Upper lobe of right lung (tissue), 1 donor: ENCODE results near the gene RAD51C. TPM values are rescaled to one million over a fixed set of nuclear protein-coding genes. Genes with fewer than 3 reads are reported as not detected.
"Not testable (repeated sequence)": the region's sequence is repeated elsewhere in the genome, so short reads cannot be mapped to it uniquely, and the experiment has no call there.

Source experiments
- ATAC-seq: fragments of 200-7000 bp; cut with Tn5 transposase; one replicate; pipeline ENCODE4 v1.9.1; 2020; ENCODE audit warnings: mild to moderate bottlenecking, moderate library complexity
- DNase-seq: peaks from one replicate; pipeline ENCODE4 v3.0.0-alpha.2; 2020
- H3K27ac ChIP-seq: fragments of 200-600 bp; one replicate; pipeline ENCODE4 v1.8.0; 2022
- H3K27me3 ChIP-seq: fragments of 200-600 bp; one replicate; pipeline ENCODE4 v1.8.0; 2022; ENCODE audit warnings: mild to moderate bottlenecking
- H3K36me3 ChIP-seq: fragments of 200-600 bp; one replicate; pipeline ENCODE4 v1.8.0; 2022
- H3K4me1 ChIP-seq: fragments of 200-600 bp; one replicate; pipeline ENCODE4 v1.8.0; 2022
- H3K4me3 ChIP-seq: fragments of 200-600 bp; one replicate; pipeline ENCODE4 v1.8.0; 2022; ENCODE audit warnings: mild to moderate bottlenecking
- H3K9me3 ChIP-seq: fragments of 200-600 bp; one replicate; pipeline ENCODE4 v1.8.0; 2022
- CTCF ChIP-seq: fragments of 200-600 bp; IDR thresholded peaks from one replicate; pipeline ENCODE4 v1.8.0; 2022; ENCODE audit warnings: antibody characterized with exemption
- intact Hi-C: fragments of 100-400 bp; cut with DNase I; formaldehyde crosslinking; loops from one replicate; pipeline ENCODE4 v1.11.0; 2022
- total RNA-seq: library from RNA; stranded (reverse); fragmentation: NEBNext Ultra II Directional; extraction: Animal tissue kit (Norgen Biotek cat#: 25700); gene quantifications from one replicate; pipeline ENCODE4 v1.2.1, GENCODE V29; 2021
- donor health status: DM: no; HTN: yes; CAD: no; lungs with severe emphysema.

Gene RAD51C
- total RNA-seq, 1 donor from 2014 or later: 15.3 TPM

- no peak for ATAC-seq
- intact Hi-C loops: no loop called here
- no peak overlapping the region for H3K27ac ChIP-seq
These were observed 13.0 kb upstream of the RAD51C start for GRCh38 chr17:58679263-58680037.

GRCh38 chr17:58680038-58680369 is 12.4 kb upstream of the RAD51C start:
- ATAC-seq: no peak

More at GRCh38 chr17:58679263-58680037, 13.0 kb upstream of the RAD51C start:
- TF ChIP-seq CTCF: no peak
- H3K36me3 ChIP-seq: no peaks in the 10 kb centered on the region
- H3K4me3 ChIP-seq: no peak overlapping the region
- no peaks in the 10 kb centered on the region for H3K27me3 ChIP-seq
- no peak for DNase-seq
- no peaks in the 10 kb centered on the region for H3K4me1 ChIP-seq
- no peaks in the 10 kb centered on the region for H3K9me3 ChIP-seq

GRCh38 chr17:58684003-58684402 is 8.4 kb upstream of the RAD51C start:
- intact Hi-C loops: no loop called here
- Histone ChIP-seq H3K9me3 (no peaks in the 10 kb centered on the region), H3K27ac (no peak overlapping the region), H3K27me3 (no peaks in the 10 kb centered on the region), H3K4me1 (no peaks in the 10 kb centered on the region), H3K4me3 (no peak overlapping the region), H3K36me3 (no peaks in the 10 kb centered on the region)
- ATAC-seq (no peak), DNase-seq (no peak)
- TF ChIP-seq CTCF: no peak

More at GRCh38 chr17:58680038-58680369, 12.4 kb upstream of the RAD51C start:
- H3K4me1 ChIP-seq: no peaks in the 10 kb centered on the region
- no peak for TF ChIP-seq CTCF
- no peaks in the 10 kb centered on the region for H3K36me3 ChIP-seq
- intact Hi-C loops: no loop called here
- H3K27ac ChIP-seq: no peak overlapping the region
- no peak overlapping the region for H3K4me3 ChIP-seq
- DNase-seq: no peak
- H3K27me3 ChIP-seq: no peaks in the 10 kb centered on the region
- no peaks in the 10 kb centered on the region for H3K9me3 ChIP-seq

- H3K27me3 ChIP-seq, H3K36me3 ChIP-seq, intact Hi-C loops, H3K4me1 ChIP-seq, H3K4me3 ChIP-seq, DNase-seq, H3K27ac ChIP-seq, H3K9me3 ChIP-seq, ATAC-seq: not testable (repeated sequence)
These were observed 7.9 kb upstream of the RAD51C start for GRCh38 chr17:58684462-58684861.

- DNase-seq (no peak), ATAC-seq (no peak)
- intact Hi-C loops: no loop called here
- H3K9me3 ChIP-seq: no peaks in the 10 kb centered on the region
- TF ChIP-seq CTCF: no peak
- no peaks in the 10 kb centered on the region for H3K4me1 ChIP-seq
- no peak overlapping the region for H3K27ac ChIP-seq
- no peak overlapping the region for H3K4me3 ChIP-seq
- H3K36me3 ChIP-seq: no peaks in the 10 kb centered on the region
- no peaks in the 10 kb centered on the region for H3K27me3 ChIP-seq
These were observed 5.4 kb upstream of the RAD51C start for GRCh38 chr17:58686980-58687379.

GRCh38 chr17:58688521-58688920 is 3.9 kb upstream of the RAD51C start:
- ATAC-seq: no peak
- intact Hi-C loops: no loop called here
- no peak overlapping the region for H3K27ac ChIP-seq
- DNase-seq: no peak
- no peaks in the 10 kb centered on the region for H3K9me3 ChIP-seq
- no peak for TF ChIP-seq CTCF
- H3K27me3 ChIP-seq: no peaks in the 10 kb centered on the region
- no peak overlapping the region for H3K4me3 ChIP-seq
- no peaks in the 10 kb centered on the region for H3K36me3 ChIP-seq
- H3K4me1 ChIP-seq: peaks cover 10% of the 10 kb centered on the region

GRCh38 chr17:58690033-58690432 is 2.4 kb upstream of the RAD51C start:
- ATAC-seq, H3K27me3 ChIP-seq, DNase-seq, H3K36me3 ChIP-seq, H3K4me3 ChIP-seq, H3K27ac ChIP-seq, H3K9me3 ChIP-seq, intact Hi-C loops: not testable (repeated sequence)
- peaks cover 16% of the 10 kb centered on the region for H3K4me1 ChIP-seq
